SK-N-SH treated with all-trans-retinoic acid at 6 μM for 48 hours (cell line): ENCODE results near the gene MT1E.

Experiments
- BACH2 ChIP-seq: fragments of 250-450 bp; sonication (Bioruptor Pico); IDR thresholded peaks from 2 replicates; pipeline ENCODE4 v1.9.0; 2021; ENCODE audit warnings: mild to moderate bottlenecking, borderline replicate concordance
- CREB5 ChIP-seq: fragments of 250-450 bp; sonication (Bioruptor Pico); IDR thresholded peaks from 2 replicates; pipeline ENCODE4 v1.5.1; 2020; ENCODE audit warnings: low read depth, mild to moderate bottlenecking, moderate library complexity
- PATZ1 ChIP-seq: fragments of 250-450 bp; sonication (Bioruptor Pico); IDR thresholded peaks from 2 replicates; pipeline ENCODE4 v1.8.0; 2020; ENCODE audit warnings: mild to moderate bottlenecking, moderate library complexity, borderline replicate concordance
- ZFP3 ChIP-seq: fragments of 250-450 bp; sonication (Bioruptor Pico); IDR thresholded peaks from 2 replicates; pipeline ENCODE4 v1.5.0; 2020; ENCODE audit warnings: mild to moderate bottlenecking, moderate library complexity
- ZNF8 ChIP-seq: fragments of 450-650 bp; formaldehyde crosslinking; IDR thresholded peaks from 2 replicates; pipeline ENCODE4 v1.5.0; 2020; ENCODE audit warnings: mild to moderate bottlenecking, moderate library complexity

- TF ChIP-seq ZNF8 (CRISPR knock-in tag) (no peak), PATZ1 (CRISPR knock-in tag) (no peak), BACH2 (CRISPR knock-in tag) (no peak), ZFP3 (CRISPR knock-in tag) (no peak), CREB5 (no peak)
Measured at GRCh38 chr16:56594292-56594619, 31.3 kb upstream of the MT1E start.
